HG03139 (cell line): Measurements from ENCODE around the gene ASTN1.

Experiments used
- ATAC-seq: cut with Tn5 transposase; IDR thresholded peaks from one replicate; pipeline ENCODE4 v1.9.1; 2021; ENCODE audit not compliant: unreplicated experiment

The ASTN1 gene

DNA sequence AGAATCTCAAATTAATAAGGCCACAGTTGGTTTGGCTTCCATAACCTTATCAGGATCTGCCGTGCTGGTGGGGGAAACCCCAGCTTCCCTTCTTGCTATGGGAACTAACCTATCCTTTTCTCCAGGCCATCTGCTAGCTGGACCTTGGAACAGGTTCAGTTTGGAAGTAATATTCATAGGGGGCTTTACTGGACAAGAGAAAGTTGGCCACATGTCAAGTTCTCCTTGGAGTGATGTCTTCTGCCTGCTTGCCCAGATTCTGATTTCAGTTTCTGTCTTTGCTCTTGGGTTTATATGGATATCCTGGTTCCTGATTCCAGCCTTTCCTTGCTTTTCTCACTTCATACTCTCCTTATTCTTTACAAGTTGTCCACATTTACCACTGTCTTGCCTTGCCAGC is 279.6 kb downstream of the ASTN1 start:
- no peak for ATAC-seq

GRCh38 chr1:176884286-176884685 is 280.2 kb downstream of the ASTN1 start:
- ATAC-seq = no peak

- no peak for ATAC-seq
Measured at GRCh38 chr1:176880955-176881595, 283.4 kb downstream of the ASTN1 start.

DNA sequence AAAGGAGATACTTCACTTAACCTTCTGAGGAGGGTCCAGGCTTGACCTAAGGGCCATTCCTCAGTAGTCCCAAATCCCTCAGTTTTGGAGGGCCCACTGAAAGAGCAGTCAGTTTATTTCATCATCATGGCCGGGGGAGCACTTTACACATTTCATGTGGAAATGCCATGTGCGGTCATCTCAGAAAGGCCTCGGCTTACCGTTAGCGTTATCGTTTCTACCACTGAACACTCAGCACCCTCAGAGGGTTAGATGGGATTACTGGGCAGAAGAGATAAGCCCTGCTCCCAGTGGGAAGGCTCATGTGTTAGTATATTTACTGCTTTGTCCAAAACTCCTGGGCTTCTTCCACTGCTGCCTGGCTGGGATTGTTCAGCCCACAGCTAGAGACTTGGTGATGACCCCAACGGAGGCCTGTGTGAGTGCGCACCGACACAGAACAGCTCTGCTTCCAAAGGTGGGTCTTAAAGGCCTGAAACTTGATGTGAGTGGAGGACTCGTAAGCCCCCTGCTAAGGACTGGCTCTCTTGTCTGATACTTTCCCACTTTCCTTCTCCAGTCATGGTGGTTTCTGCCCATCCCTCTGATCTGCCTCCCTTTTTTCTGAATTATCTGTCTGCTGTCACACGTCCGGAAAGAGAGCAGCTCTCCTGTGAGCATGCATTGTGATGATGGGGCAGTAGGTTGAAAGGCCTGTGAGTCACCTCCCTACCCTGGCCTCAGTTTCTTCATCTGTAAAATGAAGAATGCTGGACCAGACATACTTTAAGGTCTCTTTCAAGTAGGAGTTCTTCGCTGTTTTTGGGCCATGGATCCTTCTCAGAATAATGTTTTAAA is 284.5 kb downstream of the ASTN1 start:
- ATAC-seq = no peak

DNA sequence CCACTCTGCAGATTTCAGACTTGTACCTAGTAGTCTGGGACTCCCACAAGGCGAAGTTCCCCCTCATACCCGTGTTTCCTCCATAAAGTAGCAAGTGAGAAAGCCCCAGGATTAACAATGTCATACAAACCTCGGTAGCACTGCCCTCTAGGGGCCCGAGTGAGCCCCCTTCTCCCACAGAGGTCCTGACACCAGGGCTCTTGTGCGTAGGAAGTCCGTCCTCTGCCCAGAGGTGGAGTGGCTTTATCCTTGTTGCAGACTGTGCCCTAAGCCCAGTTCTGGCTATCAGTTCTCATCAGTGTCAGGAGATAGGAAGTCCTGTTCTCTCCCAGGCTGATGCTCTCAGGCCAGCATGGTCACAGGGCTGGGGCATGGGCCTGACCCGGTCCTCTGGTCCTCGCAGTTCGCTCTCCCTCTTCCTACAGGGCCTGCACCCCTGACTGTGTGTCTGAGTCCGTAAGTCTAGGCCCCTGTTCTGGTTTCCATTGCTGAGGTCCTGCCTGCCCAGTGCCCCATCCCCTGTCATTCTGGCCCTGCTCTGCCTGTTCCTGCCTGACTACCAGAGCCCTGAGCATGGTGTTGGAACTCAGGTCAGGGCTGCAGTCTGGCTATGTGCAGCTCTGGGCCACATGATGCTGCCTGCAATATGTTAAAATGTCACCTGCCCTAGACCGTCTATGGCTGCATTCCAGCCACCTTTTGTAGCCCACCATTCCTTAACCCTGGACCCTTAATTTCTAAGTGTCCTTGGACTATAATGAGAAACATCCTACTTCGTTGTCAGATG is 285.6 kb downstream of the ASTN1 start:
- no peak for ATAC-seq

DNA sequence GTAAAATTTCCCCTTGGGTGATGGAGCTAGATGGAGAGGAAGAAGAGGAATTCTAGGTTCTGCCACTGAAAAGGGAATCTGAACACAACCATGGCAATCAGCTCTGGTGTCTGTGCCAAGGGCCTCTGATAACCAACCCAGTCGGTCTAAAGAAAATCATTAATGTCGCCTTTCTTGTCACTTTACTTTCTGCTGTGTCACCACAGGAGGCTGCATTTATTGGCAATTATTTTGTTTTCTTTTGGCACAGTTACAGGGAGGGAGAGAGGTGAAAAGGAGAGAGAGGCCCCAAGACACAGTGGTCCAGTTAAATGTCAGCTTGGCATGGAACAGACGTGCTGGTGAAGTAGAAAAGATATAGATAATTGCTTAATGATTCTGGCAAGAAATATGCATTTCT is 287.0 kb downstream of the ASTN1 start:
- no peak for ATAC-seq

DNA sequence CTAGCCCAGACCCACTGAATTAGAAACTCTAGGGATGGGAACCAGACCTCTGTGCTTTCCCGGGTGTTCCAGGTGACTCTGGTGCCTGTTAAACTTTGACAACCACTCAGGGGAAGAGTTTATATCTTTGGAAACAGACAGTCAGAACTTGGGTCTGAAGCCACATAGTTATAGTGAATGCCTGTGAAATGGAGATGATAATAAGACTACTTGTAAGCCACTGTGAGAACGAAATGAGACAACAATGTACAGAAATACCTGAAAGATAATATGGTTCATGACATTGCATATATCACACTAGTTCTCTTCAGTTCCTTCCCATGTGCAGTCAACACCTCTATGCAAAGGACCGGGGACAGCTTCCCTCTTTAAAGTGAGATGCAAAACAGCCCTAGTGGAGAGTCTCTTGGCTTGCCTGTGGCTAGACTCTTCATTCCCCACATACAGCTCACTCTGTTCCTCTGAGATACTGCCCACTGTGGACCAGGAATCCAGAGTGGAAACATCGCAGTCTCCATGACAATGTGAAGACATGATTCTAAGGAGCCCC is 287.5 kb downstream of the ASTN1 start:
- ATAC-seq = no peak

- no peak for ATAC-seq
Measured at GRCh38 chr1:176869577-176869976, 294.9 kb downstream of the ASTN1 start.

DNA sequence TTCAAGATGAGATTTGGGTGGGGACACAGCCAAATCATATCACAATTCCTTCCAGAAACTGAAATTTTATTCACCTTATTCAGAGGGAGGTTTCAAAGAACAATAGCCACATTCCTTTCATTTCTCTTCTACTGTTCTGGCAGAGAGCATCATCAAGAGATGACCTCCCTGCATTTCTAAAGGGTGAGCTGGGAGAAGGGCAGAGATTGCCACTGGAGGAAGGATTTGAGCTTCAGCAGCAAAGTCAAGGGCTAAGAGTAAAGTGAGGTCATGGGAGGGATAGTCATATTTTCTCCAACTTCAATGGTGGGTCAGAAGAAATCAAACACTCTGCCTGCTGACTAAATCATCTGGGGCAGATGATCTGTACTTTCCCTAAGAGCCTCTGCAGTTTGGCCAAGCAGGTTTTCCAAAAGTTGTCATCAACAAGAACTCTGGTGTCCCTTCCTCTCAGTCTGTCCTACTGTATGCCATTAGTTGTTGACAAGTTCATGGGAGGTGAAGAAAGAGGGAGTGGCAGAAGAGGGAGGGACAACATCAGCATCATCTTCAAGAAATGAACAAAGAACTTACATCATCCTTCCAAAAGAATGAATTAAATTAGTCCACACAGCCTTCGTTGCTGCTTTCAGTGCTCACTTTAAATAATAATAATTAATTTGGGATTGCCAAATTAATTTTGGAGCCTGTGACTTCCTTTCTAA is 298.3 kb downstream of the ASTN1 start:
- ATAC-seq = no peak

DNA sequence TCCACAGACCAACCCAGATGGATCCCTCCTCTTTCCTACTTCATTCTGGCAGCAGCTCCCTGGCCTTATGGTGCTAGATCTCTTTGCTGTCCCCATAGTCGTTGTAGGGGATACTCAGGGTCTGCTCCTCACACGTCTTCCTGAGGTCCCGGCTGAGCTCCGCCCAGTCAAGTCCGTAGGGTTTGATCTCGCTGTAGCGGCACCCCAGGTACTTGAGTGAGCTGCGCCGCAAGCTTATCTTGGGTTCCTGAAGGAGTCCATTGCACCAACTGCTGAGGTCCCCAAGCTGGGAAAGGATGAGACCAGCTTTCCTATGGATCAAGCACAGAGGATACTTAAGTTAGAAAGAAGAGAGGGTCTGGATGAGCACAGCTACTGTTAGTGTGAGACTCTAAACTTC is 300.3 kb downstream of the ASTN1 start:
- no peak for ATAC-seq

DNA sequence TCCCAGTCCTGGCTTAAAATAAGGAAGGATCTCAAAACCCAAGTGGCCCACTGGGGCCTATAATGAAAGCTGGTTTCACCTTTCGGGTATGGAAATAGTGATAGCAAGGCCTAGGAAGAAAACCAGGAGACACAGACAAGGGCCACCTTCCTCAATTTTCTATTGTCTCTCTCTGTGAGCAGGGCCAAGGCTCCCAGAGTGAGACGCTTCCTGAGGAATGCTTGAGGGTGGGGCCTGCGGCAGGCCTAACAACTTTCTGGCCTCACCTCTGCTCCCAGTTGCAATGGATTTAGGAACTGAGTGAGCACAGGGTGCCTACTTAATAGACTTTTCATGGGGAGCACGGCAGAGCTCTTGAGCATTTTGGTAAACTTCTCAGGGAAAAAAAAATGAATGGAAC is 300.9 kb downstream of the ASTN1 start:
- no peak for ATAC-seq

DNA sequence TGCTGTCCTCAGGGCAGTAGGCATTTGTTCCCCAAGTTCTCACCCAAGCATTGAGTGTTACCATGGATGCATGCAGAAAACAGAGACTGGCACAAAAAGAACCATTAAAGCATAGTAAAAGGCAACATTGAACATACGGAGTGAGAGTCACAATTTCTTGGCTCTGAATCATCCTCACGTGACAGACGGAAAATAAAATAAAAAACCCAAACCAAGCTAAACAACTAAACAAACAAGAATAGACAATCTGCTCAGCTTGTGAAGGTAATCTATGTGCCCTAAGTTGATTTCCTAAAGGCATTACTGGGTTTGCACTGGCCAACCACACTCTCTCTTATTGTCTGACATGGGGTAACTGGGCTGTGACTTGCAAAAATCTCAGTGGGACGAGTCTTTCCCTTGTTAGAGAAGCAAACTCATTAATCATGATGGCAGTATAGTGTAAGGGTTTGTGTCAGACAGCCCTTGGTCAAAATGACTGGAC is 306.0 kb downstream of the ASTN1 start:
- ATAC-seq = no peak

DNA sequence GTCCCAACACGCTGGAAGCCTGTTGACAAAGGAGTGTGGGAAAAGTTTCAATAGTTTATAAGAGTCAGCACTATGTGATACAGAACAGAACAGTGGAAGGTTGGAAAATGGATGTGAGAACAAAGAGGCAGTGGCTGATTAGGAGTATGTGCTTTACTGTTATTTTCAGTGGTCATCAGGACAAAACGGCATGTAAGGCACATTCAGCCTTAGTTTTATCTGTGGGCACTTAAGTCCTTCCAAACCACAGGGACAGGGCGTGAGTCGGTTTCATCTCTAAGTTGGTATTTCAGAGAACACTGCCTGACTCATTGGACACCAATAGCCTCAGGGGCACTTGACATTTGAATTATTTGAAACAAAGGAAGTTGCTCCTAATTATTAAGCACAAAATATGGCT is 306.9 kb downstream of the ASTN1 start:
- no peak for ATAC-seq

DNA sequence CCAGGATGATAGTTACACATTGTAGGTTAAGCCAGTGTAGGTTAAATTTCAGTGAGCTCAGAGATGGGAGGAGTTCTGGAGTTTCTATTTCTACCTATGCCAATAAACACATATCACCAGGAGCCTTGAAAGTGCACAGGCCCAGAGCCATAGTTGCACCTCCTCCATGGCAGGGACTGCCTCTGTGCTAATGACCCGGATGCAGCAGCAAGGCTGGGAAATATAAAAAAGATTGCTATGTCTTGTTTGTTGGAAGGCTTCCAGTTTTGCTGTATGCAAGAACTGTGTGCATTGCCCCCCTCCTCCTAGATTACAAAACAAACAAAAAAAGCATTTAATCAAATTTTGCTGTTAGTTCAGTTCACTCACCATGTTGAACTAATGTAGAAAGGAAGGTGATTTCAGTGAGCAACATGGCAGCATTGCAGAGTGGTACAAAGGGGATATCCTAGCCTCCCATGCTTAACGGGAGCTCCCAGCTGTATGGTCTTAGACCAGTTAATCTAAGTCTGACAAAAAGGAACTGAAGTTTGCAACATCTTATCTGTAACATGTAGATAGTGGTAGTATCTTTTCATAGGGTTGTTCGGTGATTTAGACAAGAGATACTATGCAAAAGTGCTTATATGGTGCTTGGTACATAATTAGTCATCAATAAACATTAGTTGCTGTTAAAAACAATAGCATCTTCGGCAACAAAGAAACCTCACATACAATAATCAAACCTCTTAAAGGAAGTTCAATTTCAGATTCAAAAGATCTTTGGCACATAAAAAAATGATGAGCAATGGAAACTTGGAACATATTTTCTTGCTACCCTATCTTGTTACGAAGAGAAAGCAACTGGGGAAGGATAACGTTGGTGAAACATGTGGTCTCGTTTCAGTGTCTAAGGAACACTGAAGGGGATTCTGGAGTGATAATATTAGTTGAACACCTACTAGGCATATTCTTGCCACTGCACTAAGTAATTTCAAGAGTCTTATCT is 309.5 kb downstream of the ASTN1 start:
- no peak for ATAC-seq

DNA sequence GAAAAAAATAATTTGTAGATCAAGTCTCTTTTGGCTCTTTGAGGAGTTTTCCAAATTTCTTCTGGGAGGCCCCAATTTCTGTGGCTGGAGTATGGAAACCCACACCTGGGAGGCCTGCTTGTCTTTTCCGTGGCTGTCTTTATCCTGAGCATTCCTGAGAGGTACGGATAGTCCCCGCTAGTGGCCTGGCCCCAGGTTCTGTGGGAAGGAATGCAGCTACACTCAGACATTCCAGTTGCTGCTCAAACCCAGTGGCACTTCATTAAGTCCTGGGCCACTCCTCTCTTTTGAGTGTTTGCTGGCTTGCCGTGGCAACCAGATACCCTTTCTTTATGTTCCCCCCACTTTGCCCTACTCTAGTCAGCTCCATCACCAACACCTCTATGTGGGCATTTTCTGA is 310.4 kb downstream of the ASTN1 start:
- ATAC-seq = no peak

- no peak for ATAC-seq
Measured at GRCh38 chr1:176853503-176853902, 311.0 kb downstream of the ASTN1 start.

DNA sequence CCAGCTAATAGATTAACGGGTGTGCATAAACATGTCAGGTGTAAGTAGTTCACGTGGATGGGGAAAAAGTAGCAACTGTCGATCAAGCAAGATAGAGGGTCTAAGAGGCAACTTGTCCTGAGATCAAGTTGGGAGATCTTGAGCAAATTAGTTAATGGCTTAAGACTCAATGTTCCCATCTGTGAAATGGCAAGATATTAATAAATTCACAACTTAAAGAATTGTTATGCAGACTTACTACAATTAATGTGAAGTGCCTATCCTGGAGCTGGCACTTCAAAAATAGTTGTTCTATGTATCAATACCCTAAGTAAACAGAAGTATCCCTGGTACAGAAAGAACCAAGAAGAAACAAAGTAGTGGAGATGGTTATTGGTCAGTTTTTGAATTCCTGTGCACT is 312.4 kb downstream of the ASTN1 start:
- no peak for ATAC-seq

DNA sequence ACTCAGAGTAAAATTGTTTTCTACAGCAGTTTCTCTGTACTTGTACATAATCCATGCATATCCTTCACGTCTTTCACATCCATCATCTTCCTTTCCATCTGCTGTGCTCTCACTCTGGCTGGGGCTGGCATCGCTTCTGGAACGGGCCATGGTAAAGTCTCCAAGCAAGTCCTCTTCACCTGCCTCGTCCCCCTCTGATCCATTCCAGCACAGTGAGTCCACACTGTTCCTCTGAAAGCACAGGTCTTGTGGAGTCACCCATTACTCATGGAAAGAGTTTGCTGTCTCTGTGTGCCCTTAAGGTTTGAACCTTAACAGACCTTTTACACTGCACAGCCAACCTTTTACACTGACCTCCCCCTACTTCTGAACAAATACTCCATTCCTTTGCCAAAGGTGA is 313.6 kb downstream of the ASTN1 start:
- ATAC-seq = no peak

- ATAC-seq = no peak
Measured at GRCh38 chr1:176849281-176849680, 315.2 kb downstream of the ASTN1 start.

- no peak for ATAC-seq
Measured at GRCh38 chr1:176847052-176847451, 317.5 kb downstream of the ASTN1 start.
